Measurements from ENCODE around the gene B3GNT3. TPM values are rescaled to one million over a fixed set of nuclear protein-coding genes. Genes with fewer than 3 reads are reported as not detected.

Gene B3GNT3
- total and polyA plus RNA-seq, 2 of the 13 experiments (the other 11 are each of a cell fraction or from before 2014, with no cell fraction given), result 0.86 to 4.0 TPM

DNA sequence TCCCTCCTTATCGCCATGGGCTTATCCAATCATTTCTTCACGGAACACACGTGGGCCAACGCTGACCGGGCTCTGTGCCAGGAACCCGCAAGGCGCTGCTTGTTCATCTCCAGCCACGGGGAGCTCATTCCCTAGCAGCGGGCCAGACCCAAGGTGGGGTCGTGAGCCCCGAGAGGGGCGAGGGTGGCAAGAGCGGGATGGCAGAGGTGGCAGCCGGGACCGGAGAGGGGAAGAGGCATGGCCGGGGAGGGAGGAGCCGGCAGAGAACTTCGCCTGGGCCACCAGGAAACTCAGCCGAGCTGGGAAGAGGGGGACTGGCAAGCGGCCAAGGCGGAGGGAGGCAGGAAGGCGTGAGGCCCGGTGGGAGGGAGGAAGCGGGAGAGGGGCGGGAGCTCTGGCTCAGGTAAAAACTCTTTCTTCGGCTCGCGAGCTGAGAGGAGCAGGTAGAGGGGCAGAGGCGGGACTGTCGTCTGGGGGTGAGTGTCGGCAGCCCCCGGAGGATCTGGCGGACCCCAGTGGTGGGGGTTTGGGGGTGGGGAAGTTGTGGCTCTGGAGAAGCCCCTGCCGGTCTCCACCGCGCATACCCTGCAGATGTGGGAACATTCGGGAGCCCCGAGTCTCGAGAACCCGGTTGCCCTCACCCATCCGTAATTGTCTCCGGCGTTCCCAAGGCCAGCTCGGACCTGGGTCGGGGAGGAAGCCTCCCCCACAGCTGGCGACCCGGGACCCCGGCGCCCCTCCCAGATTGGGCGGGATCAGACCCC, at the start of gene B3GNT3 (continued):
- TF ChIP-seq ZNF121 (CRISPR knock-in tag; IDR thresholded peaks at IDR 0.05), result peak; percentile 61; the same call in 1 of the 2 replicates
- TF ChIP-seq ZFP36 (IDR thresholded peaks at IDR 0.05; ENCODE audit: borderline replicate concordance, low read depth, low read length, partially characterized antibody), result peak; percentile 39
- peak; percentile 44; the same call in 1 of the 2 replicates for TF ChIP-seq PHF21A (CRISPR knock-in tag; IDR thresholded peaks at IDR 0.05)
- peak; percentile 35; the same call in 1 of the 2 replicates for TF ChIP-seq ZNF768 (CRISPR knock-in tag; IDR thresholded peaks at IDR 0.05)
- TF ChIP-seq ZNF335 (CRISPR knock-in tag; IDR thresholded peaks at IDR 0.05), result no peak
- TF ChIP-seq SMYD3 (CRISPR knock-in tag; IDR thresholded peaks at IDR 0.05), result no peak
- no peak for TF ChIP-seq AHR (CRISPR knock-in tag; IDR thresholded peaks at IDR 0.05)
- no peak for TF ChIP-seq SKI (IDR thresholded peaks at IDR 0.05; ENCODE audit: partially characterized antibody)
- TF ChIP-seq, protein P1, sequence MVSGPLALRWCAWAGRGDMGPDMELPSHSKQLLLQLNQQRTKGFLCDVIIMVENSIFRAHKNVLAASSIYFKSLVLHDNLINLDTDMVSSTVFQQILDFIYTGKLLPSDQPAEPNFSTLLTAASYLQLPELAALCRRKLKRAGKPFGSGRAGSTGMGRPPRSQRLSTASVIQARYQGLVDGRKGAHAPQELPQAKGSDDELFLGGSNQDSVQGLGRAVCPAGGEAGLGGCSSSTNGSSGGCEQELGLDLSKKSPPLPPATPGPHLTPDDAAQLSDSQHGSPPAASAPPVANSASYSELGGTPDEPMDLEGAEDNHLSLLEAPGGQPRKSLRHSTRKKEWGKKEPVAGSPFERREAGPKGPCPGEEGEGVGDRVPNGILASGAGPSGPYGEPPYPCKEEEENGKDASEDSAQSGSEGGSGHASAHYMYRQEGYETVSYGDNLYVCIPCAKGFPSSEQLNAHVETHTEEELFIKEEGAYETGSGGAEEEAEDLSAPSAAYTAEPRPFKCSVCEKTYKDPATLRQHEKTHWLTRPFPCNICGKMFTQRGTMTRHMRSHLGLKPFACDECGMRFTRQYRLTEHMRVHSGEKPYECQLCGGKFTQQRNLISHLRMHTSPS (CRISPR knock-in tag; IDR thresholded peaks at IDR 0.05; ENCODE audit: low read depth), result peak; percentile 75; the same call in 1 of the 2 replicates
- 0 out of 2 replicates have a peak, but pooled peaks have one; percentile 24 for TF ChIP-seq KLF11 (CRISPR knock-in tag; IDR thresholded peaks at IDR 0.05)
- 0 out of 2 replicates have a peak, but pooled peaks have one; percentile 19 for TF ChIP-seq SPEN (CRISPR knock-in tag; IDR thresholded peaks at IDR 0.05; ENCODE audit: low read depth)
- peak; percentile 84; the same call in 1 of the 2 replicates for TF ChIP-seq CHD4 (IDR thresholded peaks at IDR 0.05; ENCODE audit: borderline replicate concordance, low read length)
- TF ChIP-seq ZC3H13 (CRISPR knock-in tag; IDR thresholded peaks at IDR 0.05), result peak; percentile 41; the same call in 1 of the 2 replicates
- no peak for TF ChIP-seq SETDB1 (CRISPR knock-in tag; IDR thresholded peaks at IDR 0.05; ENCODE audit: borderline replicate concordance)
- TF ChIP-seq, protein P2, sequence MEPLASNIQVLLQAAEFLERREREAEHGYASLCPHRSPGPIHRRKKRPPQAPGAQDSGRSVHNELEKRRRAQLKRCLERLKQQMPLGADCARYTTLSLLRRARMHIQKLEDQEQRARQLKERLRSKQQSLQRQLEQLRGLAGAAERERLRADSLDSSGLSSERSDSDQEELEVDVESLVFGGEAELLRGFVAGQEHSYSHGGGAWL (CRISPR knock-in tag; IDR thresholded peaks at IDR 0.05), result no peak
- peak; percentile 50; the same call in 1 of the 2 replicates for TF ChIP-seq KDM5B (CRISPR knock-in tag; IDR thresholded peaks at IDR 0.05; ENCODE audit: borderline replicate concordance)
- TF ChIP-seq ZBTB21 (CRISPR knock-in tag; IDR thresholded peaks at IDR 0.05), result no peak
- TF ChIP-seq KMT2B (CRISPR knock-in tag; IDR thresholded peaks at IDR 0.05), result no peak; the same call in 1 of the 2 replicates
- TF ChIP-seq, protein P3, sequence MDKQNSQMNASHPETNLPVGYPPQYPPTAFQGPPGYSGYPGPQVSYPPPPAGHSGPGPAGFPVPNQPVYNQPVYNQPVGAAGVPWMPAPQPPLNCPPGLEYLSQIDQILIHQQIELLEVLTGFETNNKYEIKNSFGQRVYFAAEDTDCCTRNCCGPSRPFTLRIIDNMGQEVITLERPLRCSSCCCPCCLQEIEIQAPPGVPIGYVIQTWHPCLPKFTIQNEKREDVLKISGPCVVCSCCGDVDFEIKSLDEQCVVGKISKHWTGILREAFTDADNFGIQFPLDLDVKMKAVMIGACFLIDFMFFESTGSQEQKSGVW (CRISPR knock-in tag; IDR thresholded peaks at IDR 0.05; ENCODE audit: borderline replicate concordance), result no peak

Data from HepG2 (cell line).